GM19397 (cell line): ENCODE results near the gene ZDBF2.
"Not testable (repeated sequence)": the region's sequence is repeated elsewhere in the genome, so short reads cannot be mapped to it uniquely, and the experiment has no call there.

Experiments used
- ATAC-seq: cut with Tn5 transposase; IDR thresholded peaks from one replicate; pipeline ENCODE4 v1.9.1; 2021; ENCODE audit warnings: mild to moderate bottlenecking, moderate library complexity; ENCODE audit not compliant: unreplicated experiment

The ZDBF2 gene

GRCh38 chr2:206316141-206316540 lies 41.7 kb downstream of the ZDBF2 start:
- ATAC-seq = no peak

DNA sequence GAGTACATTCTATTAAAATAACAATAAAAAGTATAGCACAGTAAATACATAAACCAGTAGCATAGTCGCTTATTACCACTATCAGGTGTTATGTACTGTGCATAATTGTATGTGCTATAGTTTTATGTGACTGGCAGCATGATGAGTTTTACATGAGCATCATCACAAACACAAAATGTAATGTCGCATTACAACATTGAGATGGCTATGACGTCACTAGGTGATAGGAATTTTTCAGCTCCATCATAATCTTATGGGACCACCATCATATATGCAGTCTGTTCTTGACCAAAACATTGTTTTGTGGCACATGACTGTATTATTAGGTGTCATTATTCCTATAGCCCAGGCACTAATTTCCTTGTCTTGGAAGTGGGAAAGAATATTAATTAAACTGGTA lies 48.6 kb downstream of the ZDBF2 start:
- ATAC-seq = no peak

- no peak for ATAC-seq
These were observed 49.0 kb downstream of the ZDBF2 start for GRCh38 chr2:206323486-206323885.

GRCh38 chr2:206324869-206325268 lies 50.4 kb downstream of the ZDBF2 start:
- ATAC-seq = no peak

DNA sequence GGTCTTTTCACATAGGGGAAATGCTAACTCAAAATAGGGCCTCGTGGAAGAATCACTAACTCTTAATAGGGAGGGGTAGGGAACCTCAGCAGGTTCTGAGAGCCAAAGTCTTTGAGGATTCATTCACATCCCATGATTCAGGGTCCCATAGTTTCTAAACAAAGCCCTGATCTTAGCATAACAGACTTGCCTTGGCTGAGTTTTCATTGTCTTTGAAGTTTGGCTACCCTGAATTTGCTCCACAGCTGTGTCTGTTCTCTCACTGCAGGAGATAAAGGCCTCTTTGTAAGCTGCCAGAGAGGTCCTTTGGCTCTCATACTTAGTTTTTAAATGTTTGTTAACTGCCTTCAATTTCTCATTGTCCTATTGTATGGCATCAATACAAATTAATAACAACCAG lies 54.5 kb downstream of the ZDBF2 start:
- ATAC-seq = no peak

- no peak for ATAC-seq
These were observed 62.4 kb downstream of the ZDBF2 start for GRCh38 chr2:206336861-206337260.

DNA sequence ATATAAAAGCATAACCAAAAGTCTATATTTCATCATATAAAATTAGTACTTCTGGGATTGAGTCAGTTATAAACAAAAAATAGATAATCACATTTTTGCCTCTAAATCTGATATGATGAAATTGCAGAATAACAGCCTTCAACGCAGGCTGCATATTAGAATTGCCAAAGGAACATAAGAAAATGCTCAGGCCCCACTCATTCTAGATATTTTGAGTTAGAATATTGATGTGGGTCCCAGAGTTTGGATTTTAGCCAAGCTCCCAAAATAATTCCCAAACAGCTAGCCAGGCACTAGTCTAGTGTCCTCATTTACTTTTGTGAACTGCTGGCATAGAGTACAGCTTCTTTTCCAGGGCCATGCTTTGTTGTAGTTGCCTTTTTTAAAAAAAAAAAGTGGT lies 63.5 kb downstream of the ZDBF2 start:
- ATAC-seq = no peak

DNA sequence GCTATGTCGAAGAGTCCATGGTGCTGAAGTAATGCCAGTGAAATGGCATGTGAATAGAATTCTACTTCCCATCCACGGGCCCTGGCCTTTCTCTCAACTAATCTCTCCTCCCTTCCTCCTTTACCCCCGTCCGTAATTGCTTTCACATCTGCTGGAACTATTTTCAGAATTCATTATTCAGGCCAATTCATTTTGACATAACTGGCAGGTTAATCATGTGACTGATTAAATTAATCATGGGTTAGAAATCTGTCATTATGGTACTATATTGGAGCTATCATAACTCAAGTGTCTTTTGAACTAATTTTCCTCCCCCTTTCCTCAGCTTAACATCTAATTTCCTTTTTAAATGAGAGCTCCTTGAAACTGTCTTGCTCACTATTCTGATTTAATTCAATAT lies 66.9 kb downstream of the ZDBF2 start:
- ATAC-seq = no peak

- ATAC-seq = no peak
These were observed 68.7 kb downstream of the ZDBF2 start for GRCh38 chr2:206343144-206343543.

GRCh38 chr2:206343816-206344215 lies 69.4 kb downstream of the ZDBF2 start:
- no peak for ATAC-seq

- no peak for ATAC-seq
These were observed 71.1 kb downstream of the ZDBF2 start for GRCh38 chr2:206345606-206346005.

DNA sequence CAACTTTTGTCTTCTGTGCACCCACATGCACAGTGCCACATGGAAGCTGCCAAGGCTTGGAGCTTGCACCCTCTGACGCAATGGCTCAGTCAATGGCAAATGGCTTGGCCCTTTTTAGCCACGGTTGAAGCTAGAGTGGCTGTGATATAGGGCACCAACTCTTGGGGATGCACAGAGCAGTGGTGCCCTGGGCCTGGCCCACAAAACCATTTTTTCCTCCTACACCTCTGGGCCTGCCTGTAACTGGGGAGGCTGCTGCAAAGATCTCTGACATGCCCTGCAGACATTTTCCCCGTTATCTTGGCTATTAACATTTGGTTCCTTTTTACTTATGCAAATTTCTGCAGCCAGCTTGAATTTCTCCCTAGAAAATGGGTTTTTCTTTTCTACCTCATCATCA lies 74.9 kb downstream of the ZDBF2 start:
- ATAC-seq = no peak

DNA sequence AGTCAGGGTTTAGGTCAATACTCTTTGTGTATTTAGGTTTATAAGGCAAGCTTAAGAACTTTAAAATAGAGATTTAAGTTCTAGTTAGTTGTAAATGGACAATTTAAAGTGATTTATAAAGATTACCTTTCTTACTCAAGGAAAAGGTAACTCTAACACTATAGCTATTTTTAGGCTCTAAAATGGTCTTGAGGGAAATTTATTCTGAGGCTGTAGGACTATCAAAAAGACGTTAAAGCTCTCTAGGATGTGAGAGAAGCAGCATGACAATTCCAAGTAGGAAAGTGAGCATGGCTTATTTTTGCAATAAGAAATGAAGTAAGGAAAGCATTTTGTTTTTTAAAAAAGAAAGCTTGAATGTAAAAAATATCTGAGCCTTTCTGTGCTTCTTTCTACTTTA lies 78.1 kb downstream of the ZDBF2 start:
- ATAC-seq = no peak

DNA sequence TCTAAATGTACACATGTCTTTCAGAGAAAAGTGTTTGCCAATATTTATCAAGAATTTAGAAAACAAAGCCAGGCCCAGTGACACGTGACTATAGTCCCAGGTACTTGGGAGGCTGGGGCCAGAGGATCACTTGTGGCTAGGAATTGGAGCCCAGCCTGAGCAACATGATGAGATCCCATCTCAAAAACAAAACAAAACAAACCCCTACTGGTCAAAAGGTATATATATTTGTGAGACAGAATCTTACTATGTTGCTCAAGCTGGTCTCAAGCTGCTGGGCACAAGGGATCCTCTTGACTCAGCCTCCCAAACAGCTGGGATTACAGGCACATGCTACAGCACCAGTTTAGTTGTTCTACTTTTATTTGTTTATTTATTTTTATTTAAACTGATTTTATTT lies 79.2 kb downstream of the ZDBF2 start:
- ATAC-seq = no peak

DNA sequence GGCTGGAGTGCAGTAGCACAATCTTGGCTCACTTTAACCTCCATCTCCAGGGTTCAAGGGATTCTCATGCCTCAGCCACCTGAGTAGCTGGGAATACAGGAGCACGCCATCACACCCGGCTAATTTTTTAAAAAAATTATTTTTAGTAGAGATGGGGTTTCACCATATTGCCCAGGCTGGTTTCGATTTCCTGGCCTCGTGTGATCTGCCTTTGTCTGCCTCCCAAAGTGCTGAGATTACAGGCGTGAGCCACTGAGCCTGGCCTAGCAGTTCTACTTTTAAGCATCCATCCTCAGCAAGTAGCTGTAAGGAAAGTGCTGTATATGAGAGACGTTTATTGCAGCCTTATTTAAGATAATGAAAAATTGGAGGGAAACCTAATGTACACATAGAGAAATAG lies 79.7 kb downstream of the ZDBF2 start:
- no peak for ATAC-seq

- ATAC-seq = not testable (repeated sequence)
These were observed 82.4 kb downstream of the ZDBF2 start for GRCh38 chr2:206356840-206357239.

GRCh38 chr2:206360840-206361239 lies 86.4 kb downstream of the ZDBF2 start:
- ATAC-seq = not testable (repeated sequence)

- no peak for ATAC-seq
These were observed 87.1 kb downstream of the ZDBF2 start for GRCh38 chr2:206361407-206362045.
